Stimulated activated CD8-positive, alpha-beta memory T cell treated with anti-CD3 and anti-CD28 coated beads, Interleukin-7, amount 100 ng/mL, for 48 hours (primary cell): ENCODE data around the gene COL19A1.

Source experiments
- DNase-seq, 2 donors: peaks; one replicate each; pipeline ENCODE4 v3.0.0-alpha.2; 2020; ENCODE audit warnings: low read depth in 1 of 2; ENCODE audit errors: extremely low read depth in 1 of 2

COL19A1 gene

DNA sequence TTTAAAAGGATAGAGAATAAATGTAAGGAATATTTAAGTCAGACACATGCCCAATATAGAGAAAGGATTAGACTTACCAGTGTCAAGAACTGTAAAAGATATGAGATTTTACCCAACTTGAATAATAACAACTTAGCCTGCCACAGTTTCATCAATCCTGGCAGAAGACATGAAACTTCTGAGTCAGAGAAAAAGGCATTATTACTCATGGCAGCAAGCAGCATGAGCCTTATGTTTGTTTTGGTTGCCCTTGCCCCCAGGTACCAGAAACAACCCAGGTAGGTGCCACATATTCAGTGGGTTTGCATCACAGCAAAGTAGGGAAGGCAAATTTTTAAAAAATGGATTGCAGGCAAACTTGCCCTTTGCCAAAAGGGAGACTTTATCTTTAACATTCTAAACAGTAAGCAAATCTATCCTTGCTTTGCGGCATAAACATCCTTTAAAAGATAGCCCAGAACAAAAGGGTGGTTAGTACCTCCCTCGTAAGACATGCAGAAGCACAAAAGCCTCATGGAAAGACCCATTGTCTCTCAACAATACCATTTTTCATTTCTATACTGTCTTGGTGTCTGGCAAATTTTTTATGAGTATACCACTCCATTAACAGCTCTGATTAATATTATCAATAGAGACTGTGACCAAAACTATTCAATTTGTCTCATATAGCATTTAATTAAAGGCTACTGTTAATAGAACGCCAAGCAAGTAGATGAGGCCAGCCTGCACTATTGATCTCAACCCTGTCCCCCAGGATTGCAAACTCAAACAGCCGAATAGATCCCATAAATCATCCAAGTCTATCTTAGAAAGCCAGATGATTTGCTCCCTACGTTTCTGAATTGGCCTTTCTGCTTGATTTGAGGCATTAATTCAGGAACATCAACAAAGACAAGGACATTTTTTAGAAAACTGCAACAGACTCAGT is 185.1 kb downstream of the COL19A1 start:
- no peak for DNase-seq

DNA sequence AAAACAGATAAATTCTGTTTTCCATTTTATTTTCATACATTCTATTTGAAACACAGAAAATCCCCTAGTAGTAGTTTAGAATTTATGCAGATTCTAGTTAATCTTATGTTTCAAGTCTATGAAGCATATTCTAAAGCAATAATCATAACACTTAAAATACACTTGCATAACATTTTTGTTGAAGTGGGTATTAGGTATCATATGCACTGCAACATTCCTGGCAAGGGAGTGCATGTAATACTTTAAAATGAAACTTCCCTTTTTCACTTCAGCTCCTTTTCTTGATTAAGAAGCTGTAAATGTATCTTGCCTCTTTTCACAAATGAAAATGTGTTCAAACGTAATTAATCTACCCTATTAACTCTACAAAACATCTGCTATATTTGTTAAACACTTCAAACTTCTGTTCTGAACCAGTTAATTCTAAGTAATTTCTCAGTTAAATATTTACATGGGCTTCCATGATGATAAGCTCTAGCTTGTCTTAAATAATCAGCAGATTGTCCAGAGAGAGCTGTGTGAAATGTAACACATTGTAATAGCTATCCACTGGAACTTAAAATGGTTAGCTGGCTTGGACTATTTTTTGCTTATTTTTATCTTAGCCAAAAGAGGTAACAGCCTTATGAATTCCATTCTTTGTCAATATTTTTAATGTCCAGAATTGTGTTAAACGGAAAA is 192.8 kb downstream of the COL19A1 start:
- DNase-seq: no peak

DNA sequence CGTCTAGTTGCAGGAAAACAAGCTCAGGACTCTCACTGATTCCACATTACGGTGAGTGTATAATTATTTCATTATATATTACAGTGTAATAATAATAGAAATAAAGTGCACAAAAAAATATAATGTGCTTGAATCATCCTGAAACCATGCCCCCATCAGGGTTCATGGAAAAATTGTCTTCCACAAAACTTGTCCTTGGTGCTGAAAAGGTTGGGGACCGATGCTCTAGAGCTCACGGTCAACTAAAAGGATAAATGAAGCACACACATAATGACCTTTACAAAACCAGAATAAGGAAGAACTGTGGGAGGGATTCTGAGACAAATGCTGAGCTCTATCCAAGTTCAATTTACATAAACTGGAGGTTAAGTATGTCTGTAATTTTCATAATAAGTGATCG is 194.3 kb downstream of the COL19A1 start:
- no peak for DNase-seq

- DNase-seq: no peak
Measured at GRCh38 chr6:70061546-70061945, 195.2 kb downstream of the COL19A1 start.

- no peak for DNase-seq
Measured at GRCh38 chr6:70062010-70062409, 195.7 kb downstream of the COL19A1 start.

GRCh38 chr6:70072540-70073179 is 206.3 kb downstream of the COL19A1 start:
- DNase-seq: no peak

DNA sequence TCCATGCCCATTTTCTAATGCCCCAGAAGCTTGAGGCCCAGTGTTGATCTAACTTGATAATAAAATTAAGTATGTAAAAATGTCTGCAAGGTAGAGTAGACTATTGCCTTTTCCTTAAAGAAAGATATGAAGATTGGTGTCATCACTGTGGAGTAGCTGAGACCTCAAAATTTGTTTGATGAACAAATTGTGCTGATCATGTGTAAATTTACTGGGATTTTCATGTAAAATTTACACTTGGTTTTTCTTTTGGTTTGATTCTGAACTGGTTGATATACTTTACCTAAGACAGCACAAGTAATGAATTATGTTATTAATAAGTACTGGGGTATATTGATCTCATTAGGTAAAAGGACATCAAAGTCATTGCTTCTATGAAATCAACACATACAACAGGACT is 207.3 kb downstream of the COL19A1 start:
- DNase-seq: no peak

GRCh38 chr6:70079241-70079640 is 212.9 kb downstream of the COL19A1 start:
- no peak for DNase-seq

DNA sequence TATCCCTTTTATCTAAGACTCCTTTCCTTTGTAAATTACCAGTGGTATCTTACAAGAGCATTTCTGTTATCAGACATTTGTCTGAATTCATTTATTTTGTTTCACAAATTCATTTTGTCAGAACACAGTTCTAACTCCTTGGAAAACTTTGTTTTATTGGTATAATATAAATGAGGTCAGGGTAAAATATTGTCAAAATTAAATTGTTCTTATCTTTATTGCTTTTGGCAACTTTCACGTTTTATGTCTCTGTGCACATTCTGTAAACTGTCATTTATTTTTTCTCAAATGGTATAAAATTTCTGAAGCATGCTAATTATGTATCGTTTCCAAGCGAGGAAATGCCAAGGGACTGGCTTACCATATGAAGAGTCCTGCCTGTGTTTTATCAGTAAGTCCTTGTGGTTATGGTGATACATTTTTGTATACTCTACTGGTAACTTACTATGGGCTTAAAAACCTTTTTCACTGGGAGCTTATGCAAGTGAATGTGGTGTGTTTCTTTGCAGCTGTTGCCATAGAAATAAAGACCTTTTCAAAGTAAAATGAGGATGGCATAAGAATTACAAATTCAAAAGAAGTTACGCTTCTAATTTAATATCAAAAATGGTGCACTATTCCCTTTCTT is 214.2 kb downstream of the COL19A1 start:
- no peak for DNase-seq

GRCh38 chr6:70082830-70083229 is 216.5 kb downstream of the COL19A1 start:
- DNase-seq: no peak

- DNase-seq: no peak
Measured at GRCh38 chr6:70086806-70087205, 220.4 kb downstream of the COL19A1 start.

GRCh38 chr6:70094156-70094555 is 227.8 kb downstream of the COL19A1 start:
- DNase-seq: no peak

DNA sequence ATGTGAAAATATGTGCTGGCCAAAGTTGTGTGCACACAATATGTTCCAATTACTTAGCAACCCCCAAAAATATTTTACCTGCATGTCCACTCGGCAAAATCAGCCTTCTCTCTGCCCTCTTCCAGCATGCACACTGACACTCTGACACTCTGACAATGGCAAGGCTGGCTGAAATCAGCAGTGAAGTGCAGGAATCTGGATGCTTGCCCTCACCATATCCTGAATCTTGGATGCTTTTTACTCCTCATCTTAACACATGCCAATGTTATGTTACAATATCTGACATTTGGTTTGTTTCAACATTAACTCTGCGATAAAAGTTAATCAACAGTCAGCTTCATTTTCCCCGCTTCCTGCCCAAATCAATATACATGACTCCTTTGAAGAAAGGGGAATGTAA is 233.4 kb downstream of the COL19A1 start:
- no peak for DNase-seq

DNA sequence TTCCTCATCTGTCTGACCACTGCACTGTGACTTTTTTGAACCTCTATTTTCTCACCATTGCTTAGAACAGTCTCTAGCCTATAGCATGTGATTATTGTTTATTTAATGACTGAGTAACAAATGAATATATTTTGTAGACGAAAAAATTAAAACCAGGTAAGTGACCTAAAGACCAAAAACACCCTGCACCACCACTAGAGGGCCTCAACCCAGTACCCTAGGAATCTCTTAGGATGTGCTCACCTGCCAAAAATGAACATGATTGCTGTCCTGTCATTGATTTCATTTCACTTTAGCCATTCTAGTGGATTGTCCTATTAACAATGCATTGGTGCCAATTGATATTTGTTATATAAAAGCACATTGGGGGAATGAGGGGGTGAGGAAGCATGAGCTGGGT is 237.4 kb downstream of the COL19A1 start:
- DNase-seq: peak in 1 of 2 donors; percentile 1

GRCh38 chr6:70107852-70108629 is 241.7 kb downstream of the COL19A1 start:
- no peak for DNase-seq

- no peak for DNase-seq
Measured at GRCh38 chr6:70110126-70111022, 244.0 kb downstream of the COL19A1 start.

DNA sequence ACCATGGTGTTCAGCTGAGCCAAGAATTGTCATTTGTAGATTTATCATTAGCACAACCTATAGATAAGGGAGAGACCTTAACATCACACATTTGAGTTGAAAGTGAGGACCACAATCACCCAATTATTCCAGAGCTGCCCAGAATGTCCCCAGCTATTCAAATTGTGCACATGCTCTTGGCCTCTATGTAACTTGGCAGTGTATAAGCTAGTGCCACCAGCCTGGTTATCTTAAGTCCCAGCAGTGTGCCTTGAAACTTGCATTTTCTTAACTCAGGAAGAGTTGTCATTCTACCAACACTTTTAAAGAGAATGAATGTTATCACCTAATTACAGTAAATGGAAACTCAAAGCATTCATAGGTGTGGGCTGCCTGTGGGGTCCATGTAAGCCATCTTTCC is 245.4 kb downstream of the COL19A1 start:
- no peak for DNase-seq

- DNase-seq: no peak
Measured at GRCh38 chr6:70112716-70113115, 246.4 kb downstream of the COL19A1 start.

DNA sequence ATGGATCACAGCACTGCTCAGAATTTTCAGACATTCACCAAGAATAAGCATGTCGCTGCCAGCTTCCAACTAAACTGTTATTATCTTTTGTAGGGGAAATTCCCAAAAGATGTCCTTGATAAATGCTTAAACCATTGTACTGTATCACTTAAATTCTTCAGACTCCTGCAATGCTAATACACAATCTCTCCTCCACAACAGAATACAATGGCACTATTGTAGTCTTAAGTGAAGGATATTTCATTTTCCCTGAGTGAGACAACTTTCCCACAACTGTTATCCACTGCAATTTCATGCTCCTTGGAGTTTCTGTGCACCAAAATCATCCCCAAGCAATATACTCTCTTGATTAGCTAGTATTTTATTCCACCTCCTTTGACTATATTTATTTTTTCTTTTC is 246.8 kb downstream of the COL19A1 start:
- DNase-seq: no peak
